Spinal cord (tissue), 10 donors: ENCODE data around the gene IL27RA. TPM values are rescaled to one million over a fixed set of nuclear protein-coding genes. Genes with fewer than 3 reads are reported as not detected.
A peak's percentile ranks its signal among the peaks of the same experiment; 100 is the strongest.

Source experiments
- DNase-seq, 6 donors: peaks; one replicate each; pipeline versions ENCODE4 v3.0.0 to v3.0.0-alpha.2; 2013 to 2015; ENCODE audit warnings: low spot score in 6 of 6, low read depth in 4 of 6
- H3K27ac ChIP-seq: one replicate; pipeline ENCODE4 v1.5.1; 2013; ENCODE audit warnings: low read depth, low read length, control low read depth
- H3K27me3 ChIP-seq: one replicate; pipeline ENCODE4 v1.6.1; 2013; ENCODE audit warnings: low read length; ENCODE audit not compliant: control insufficient read depth, insufficient read depth
- H3K36me3 ChIP-seq: one replicate; pipeline ENCODE4 v1.6.1; 2013; ENCODE audit warnings: low read length; ENCODE audit not compliant: control insufficient read depth, insufficient read depth
- H3K4me1 ChIP-seq: one replicate; pipeline ENCODE4 v1.6.1; 2013; ENCODE audit warnings: low read length; ENCODE audit not compliant: control insufficient read depth, insufficient read depth
- H3K4me3 ChIP-seq: one replicate; pipeline ENCODE4 v1.5.1; 2013; ENCODE audit warnings: low read depth, low read length, control low read depth
- H3K9me3 ChIP-seq: one replicate; pipeline ENCODE4 v1.6.1; 2013; ENCODE audit warnings: low read length; ENCODE audit not compliant: control insufficient read depth, insufficient read depth
- WGBS: methylation state at CpG from one replicate; pipeline ENCODE4 v1.1.5; 2013; ENCODE audit warnings: missing lambda C conversion rate; ENCODE audit not compliant: insufficient coverage; 5-methylcytosine and 5-hydroxymethylcytosine counted together
- polyA plus RNA-seq, 2 donors: library from polyadenylated mRNA; unstranded; fragments of 120-200 nt; gene quantifications; one replicate each; pipeline ENCODE4 v1.2.1, GENCODE V29; 2013; ENCODE audit not compliant: insufficient read length in 2 of 2
- total RNA-seq, 2 donors: library from RNA; depleted of rRNA in 1 of 2; stranded (reverse); fragments of 120-200 nt in 1 of 2; fragments of >200 nt in 1 of 2; gene quantifications; one replicate each; pipeline versions ENCODE4 v1.2.3 to v1.2.4, GENCODE V29; 2013 to 2014
- donor health status: healthy.

Gene IL27RA
- total and polyA plus RNA-seq, 4 donors = 4.1 to 5.7 (median 5.2) TPM

- Histone ChIP-seq H3K27me3 (no peaks in the 10 kb centered on the region), H3K4me3 (no peak overlapping the region), H3K36me3 (peaks cover 48% of the 10 kb centered on the region), H3K27ac (no peak overlapping the region), H3K4me1 (peaks cover 18% of the 10 kb centered on the region), H3K9me3 (no peaks in the 10 kb centered on the region)
- WGBS = 86% methylated on average over 4 of the region's 6 CpGs
- DNase-seq = no peak
Measured at GRCh38 chr19:13997631-13997962, 34.0 kb upstream of the IL27RA start.

GRCh38 chr19:13998426-13998825 lies 33.1 kb upstream of the IL27RA start:
- Histone ChIP-seq H3K36me3 (peaks cover 39% of the 10 kb centered on the region), H3K27ac (no peak overlapping the region), H3K27me3 (no peaks in the 10 kb centered on the region), H3K4me3 (no peak overlapping the region), H3K4me1 (peaks cover 19% of the 10 kb centered on the region), H3K9me3 (no peaks in the 10 kb centered on the region)
- WGBS = 100% methylated on average over 1 of the region's 1 CpG
- DNase-seq = no peak

- H3K9me3 ChIP-seq = no peaks in the 10 kb centered on the region
- peaks cover 19% of the 10 kb centered on the region for H3K4me1 ChIP-seq
- no peak overlapping the region for H3K27ac ChIP-seq
- no peak overlapping the region for H3K4me3 ChIP-seq
- 100% methylated on average over 2 of the region's 3 CpGs for WGBS
- H3K36me3 ChIP-seq = peaks cover 34% of the 10 kb centered on the region
- DNase-seq = no peak
- H3K27me3 ChIP-seq = no peaks in the 10 kb centered on the region
Measured at GRCh38 chr19:13999085-13999484, 32.5 kb upstream of the IL27RA start.

GRCh38 chr19:14000691-14001375 lies 30.7 kb upstream of the IL27RA start:
- Histone ChIP-seq H3K27ac (no peak overlapping the region), H3K27me3 (no peaks in the 10 kb centered on the region), H3K4me1 (peaks cover 25% of the 10 kb centered on the region), H3K4me3 (no peak overlapping the region), H3K9me3 (no peaks in the 10 kb centered on the region), H3K36me3 (peaks cover 25% of the 10 kb centered on the region)
- no peak for DNase-seq
- WGBS = 89% methylated on average over 12 of the region's 13 CpGs

GRCh38 chr19:14002571-14003250 lies 28.9 kb upstream of the IL27RA start:
- Histone ChIP-seq H3K27ac (peak overlapping the region; percentile 26), H3K36me3 (peaks cover 12% of the 10 kb centered on the region), H3K4me3 (no peak overlapping the region), H3K27me3 (no peaks in the 10 kb centered on the region), H3K4me1 (peaks cover 30% of the 10 kb centered on the region), H3K9me3 (no peaks in the 10 kb centered on the region)
- DNase-seq = no peak
- WGBS = 58% methylated on average over 7 of the region's 13 CpGs

- DNase-seq = no peak
- H3K27ac ChIP-seq = peak overlapping the region; percentile 26
- H3K27me3 ChIP-seq = no peaks in the 10 kb centered on the region
- H3K9me3 ChIP-seq = no peaks in the 10 kb centered on the region
- peaks cover 30% of the 10 kb centered on the region for H3K4me1 ChIP-seq
- H3K36me3 ChIP-seq = peaks cover 10% of the 10 kb centered on the region
- 76% methylated on average over 5 of the region's 10 CpGs for WGBS
- no peak overlapping the region for H3K4me3 ChIP-seq
Measured at GRCh38 chr19:14003251-14004055, 28.1 kb upstream of the IL27RA start.

GRCh38 chr19:14004619-14005348 lies 26.8 kb upstream of the IL27RA start:
- peak overlapping the region; percentile 29 for H3K4me3 ChIP-seq
- WGBS = 68% methylated on average over 10 of the region's 14 CpGs
- H3K27ac ChIP-seq = peak overlapping the region; percentile 81

GRCh38 chr19:14005349-14006084 lies 26.0 kb upstream of the IL27RA start:
- peak; percentile 22 to 95 (median 76) for DNase-seq
- H3K27ac ChIP-seq = peak overlapping the region; percentile 99
- H3K36me3 ChIP-seq = peaks cover 7% of the 10 kb centered on the region
- no peaks in the 10 kb centered on the region for H3K27me3 ChIP-seq
- WGBS = 14% methylated on average over 34 of the region's 50 CpGs
- no peaks in the 10 kb centered on the region for H3K9me3 ChIP-seq
- peaks cover 30% of the 10 kb centered on the region for H3K4me1 ChIP-seq
- peak overlapping the region; percentile 84 for H3K4me3 ChIP-seq

More at GRCh38 chr19:14004619-14005348, 26.8 kb upstream of the IL27RA start:
- H3K36me3 ChIP-seq = peaks cover 9% of the 10 kb centered on the region
- H3K9me3 ChIP-seq = no peaks in the 10 kb centered on the region
- H3K27me3 ChIP-seq = no peaks in the 10 kb centered on the region
- peaks cover 30% of the 10 kb centered on the region for H3K4me1 ChIP-seq
- DNase-seq = peak in 1 of 6 donors; percentile 38
